DND-41 (cell line): ENCODE results near the gene CAPG.
"Not testable (repeated sequence)": the region's sequence is repeated elsewhere in the genome, so short reads cannot be mapped to it uniquely, and the experiment has no call there.

ENCODE experiments used
- ATAC-seq: fragments of 200-7000 bp; cut with Tn5 transposase; 3 replicates; pipeline ENCODE4 v1.9.1; 2021; ENCODE audit warnings: low read depth; ENCODE audit not compliant: insufficient read depth
- DNase-seq: peaks from one replicate; pipeline ENCODE4 v3.0.0-alpha.2; 2020
- H2AFZ ChIP-seq: 2 replicates; pipeline ENCODE4 v1.6.0; 2012; ENCODE audit warnings: low read depth, low read length
- H3K27ac ChIP-seq: 2 replicates; pipeline ENCODE4 v1.5.1; 2012; ENCODE audit warnings: low read length, inconsistent platforms
- H3K27me3 ChIP-seq: fragments of 200-600 bp; sonication (generic); 2 replicates; pipeline ENCODE4 v1.6.0; 2012; ENCODE audit warnings: low read length, mild to moderate bottlenecking, inconsistent platforms; ENCODE audit not compliant: insufficient read depth, poor library complexity
- H3K36me3 ChIP-seq: 2 replicates; pipeline ENCODE4 v1.5.1; 2012; ENCODE audit warnings: low read length, inconsistent platforms; ENCODE audit not compliant: insufficient read depth
- H3K4me1 ChIP-seq: 2 replicates; pipeline ENCODE4 v1.5.1; 2012; ENCODE audit warnings: mild to moderate bottlenecking, low read length; ENCODE audit not compliant: insufficient read depth
- H3K4me2 ChIP-seq: 2 replicates; pipeline ENCODE4 v1.6.0; 2012; ENCODE audit warnings: mild to moderate bottlenecking, moderate library complexity, low read length, inconsistent platforms; ENCODE audit not compliant: insufficient read depth
- H3K4me3 ChIP-seq, 2 experiments: fragments of 200-600 bp in 1 of 2; shearing (Covaris generic) in 1 of 2; 2 replicates each; pipeline ENCODE4 v1.5.1; 2012 to 2016; ENCODE audit warnings: inconsistent platforms in 2 of 2, low read length in 2 of 2, mild to moderate bottlenecking in 2 of 2, low read depth in 1 of 2, moderate library complexity in 1 of 2
- H3K79me2 ChIP-seq: 2 replicates; pipeline ENCODE4 v1.6.0; 2012; ENCODE audit warnings: low read length, inconsistent platforms; ENCODE audit not compliant: insufficient read depth
- H3K9ac ChIP-seq: 2 replicates; pipeline ENCODE4 v1.6.0; 2012; ENCODE audit warnings: low read depth, mild to moderate bottlenecking, inconsistent platforms, low read length, moderate library complexity
- H3K9me3 ChIP-seq: 2 replicates; pipeline ENCODE4 v1.5.1; 2012; ENCODE audit warnings: low read length, moderate library complexity, mild to moderate bottlenecking, inconsistent platforms; ENCODE audit not compliant: insufficient read depth, severe bottlenecking
- H4K20me1 ChIP-seq: 2 replicates; pipeline ENCODE4 v1.6.0; 2012; ENCODE audit warnings: low read length; ENCODE audit not compliant: insufficient read depth
- CTCF ChIP-seq: IDR thresholded peaks from 2 replicates; pipeline ENCODE4 v1.5.1; 2012; ENCODE audit warnings: borderline replicate concordance, low read length, moderate library complexity, mild to moderate bottlenecking; ENCODE audit not compliant: poor library complexity, severe bottlenecking; ENCODE audit errors: extremely low read depth
- EZH2 ChIP-seq: IDR thresholded peaks from 3 replicates; pipeline ENCODE4 v1.6.1; 2012; ENCODE audit warnings: borderline replicate concordance, low read depth, mild to moderate bottlenecking, moderate library complexity, low read length, inconsistent platforms; ENCODE audit not compliant: severe bottlenecking

Gene CAPG

DNA sequence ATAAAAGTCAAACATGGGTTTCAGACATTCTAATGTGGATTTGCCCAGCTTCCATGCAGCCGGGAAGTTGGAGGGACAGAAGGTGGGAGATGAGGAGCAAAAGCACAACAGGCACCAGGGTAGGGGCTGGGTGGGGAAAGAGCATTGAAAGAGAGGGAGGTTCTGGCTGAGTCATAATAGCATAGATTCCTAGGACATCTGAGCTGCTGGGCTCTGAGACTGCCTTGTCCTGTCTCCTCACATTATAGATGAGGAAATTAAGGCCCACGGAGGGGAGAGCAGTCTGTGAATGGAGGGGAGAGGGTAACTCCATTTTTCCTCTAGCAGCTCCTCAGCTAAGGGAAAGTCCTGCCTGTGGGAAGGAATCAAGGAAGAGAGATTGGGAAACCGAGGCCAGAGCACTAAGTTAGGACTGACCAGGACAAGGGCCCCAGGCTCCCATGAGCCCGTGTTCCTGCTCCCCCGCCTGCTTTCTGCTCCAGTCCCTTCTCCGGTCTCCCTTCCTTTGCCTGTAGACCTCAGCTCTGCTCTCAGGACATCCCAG, 34.5 kb upstream of the CAPG start:
- H3K4me2 ChIP-seq = no peak overlapping the region
- TF ChIP-seq EZH2 = no peak
- no peak for ATAC-seq

DNA sequence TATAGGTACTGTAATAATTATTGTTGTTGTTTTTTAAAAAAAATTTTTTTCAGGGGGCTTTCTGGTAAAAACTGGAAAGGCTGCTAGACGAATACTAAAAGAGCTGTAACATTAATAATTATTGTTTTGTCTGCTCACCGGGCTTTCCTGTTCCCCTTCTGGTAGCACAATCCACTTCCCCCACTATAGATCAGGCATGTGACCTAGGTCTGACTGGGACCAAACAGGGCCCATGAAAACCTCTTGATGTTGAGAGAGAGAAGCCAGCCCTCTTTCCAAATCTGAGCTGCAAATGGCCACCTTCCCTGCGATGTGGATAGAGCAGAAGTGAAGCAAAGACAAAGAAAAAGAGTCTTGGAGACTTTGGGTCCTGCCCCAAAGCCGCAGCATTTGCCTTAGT, 31.7 kb upstream of the CAPG start:
- DNase-seq = no peak
- H3K4me1 ChIP-seq = peaks cover 31% of the 10 kb centered on the region

More for the DNA sequence above, 34.5 kb upstream of the CAPG start:
- no peak overlapping the region for H3K4me3 ChIP-seq
- no peak overlapping the region for H3K9ac ChIP-seq
- DNase-seq = no peak
- H3K4me1 ChIP-seq = peaks cover 10% of the 10 kb centered on the region
- no peaks in the 10 kb centered on the region for H4K20me1 ChIP-seq
- no peaks in the 10 kb centered on the region for H3K36me3 ChIP-seq
- no peaks in the 10 kb centered on the region for H3K79me2 ChIP-seq
- H3K9me3 ChIP-seq = no peaks in the 10 kb centered on the region
- no peaks in the 10 kb centered on the region for H3K27me3 ChIP-seq
- H3K27ac ChIP-seq = no peak overlapping the region
- H2AFZ ChIP-seq = no peak overlapping the region

DNA sequence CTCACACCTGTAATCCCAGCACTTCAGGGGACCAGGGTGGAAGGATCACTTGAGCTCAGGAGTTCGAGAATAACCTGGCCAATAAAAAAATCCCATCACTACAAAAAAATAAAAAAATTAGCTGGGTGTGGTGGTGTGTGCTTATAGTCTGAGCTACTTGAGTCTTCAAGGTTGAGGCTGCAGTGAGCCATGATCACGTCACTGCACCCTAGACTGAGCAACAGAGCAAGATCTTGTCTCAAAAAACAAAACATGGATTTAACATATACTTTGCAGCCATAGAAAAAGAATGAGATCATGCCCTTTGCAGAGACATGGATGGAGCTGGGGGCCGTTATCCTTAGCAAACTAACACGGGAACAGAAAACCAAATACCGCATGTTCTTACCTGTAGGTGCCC, 30.6 kb upstream of the CAPG start:
- Histone ChIP-seq H3K27me3 (no peaks in the 10 kb centered on the region), H3K36me3 (no peaks in the 10 kb centered on the region), H3K9me3 (no peaks in the 10 kb centered on the region), H3K4me1 (peaks cover 27% of the 10 kb centered on the region), H3K4me2 (no peak overlapping the region), H3K9ac (no peak overlapping the region), H4K20me1 (no peaks in the 10 kb centered on the region), H3K4me3 (no peak overlapping the region), H3K27ac (no peak overlapping the region), H2AFZ (no peak overlapping the region), H3K79me2 (no peaks in the 10 kb centered on the region)
- no peak for ATAC-seq
- no peak for TF ChIP-seq EZH2
- no peak for TF ChIP-seq CTCF
- no peak for DNase-seq

More for the DNA sequence above, 31.7 kb upstream of the CAPG start:
- no peaks in the 10 kb centered on the region for H3K79me2 ChIP-seq
- no peak overlapping the region for H3K4me2 ChIP-seq
- no peaks in the 10 kb centered on the region for H3K27me3 ChIP-seq
- H3K9ac ChIP-seq = no peak overlapping the region
- no peaks in the 10 kb centered on the region for H3K9me3 ChIP-seq
- H3K36me3 ChIP-seq = no peaks in the 10 kb centered on the region
- no peaks in the 10 kb centered on the region for H4K20me1 ChIP-seq
- TF ChIP-seq CTCF = no peak
- TF ChIP-seq EZH2 = no peak
- H2AFZ ChIP-seq = peak overlapping the region; percentile 42
- H3K27ac ChIP-seq = no peak overlapping the region
- no peak for ATAC-seq
- no peak overlapping the region for H3K4me3 ChIP-seq

- ATAC-seq (no peak), DNase-seq (no peak)
- Histone ChIP-seq H2AFZ (no peak overlapping the region), H3K27ac (no peak overlapping the region), H3K9me3 (no peaks in the 10 kb centered on the region), H3K4me3 (no peak overlapping the region), H3K4me2 (no peak overlapping the region), H3K79me2 (no peaks in the 10 kb centered on the region), H4K20me1 (no peaks in the 10 kb centered on the region), H3K9ac (no peak overlapping the region), H3K36me3 (no peaks in the 10 kb centered on the region), H3K4me1 (peaks cover 25% of the 10 kb centered on the region), H3K27me3 (no peaks in the 10 kb centered on the region)
- TF ChIP-seq CTCF (no peak), EZH2 (no peak)
Measured at GRCh38 chr2:85439986-85440385, 29.8 kb upstream of the CAPG start.

- not testable (repeated sequence) for H3K9me3 ChIP-seq, H2AFZ ChIP-seq, H3K79me2 ChIP-seq, H3K27me3 ChIP-seq, DNase-seq, H3K4me3 ChIP-seq, ATAC-seq, H3K27ac ChIP-seq, H3K9ac ChIP-seq, H3K36me3 ChIP-seq, H3K4me2 ChIP-seq, H4K20me1 ChIP-seq
- peaks cover 25% of the 10 kb centered on the region for H3K4me1 ChIP-seq
Measured at GRCh38 chr2:85439569-85439968, 29.4 kb upstream of the CAPG start.
